ENCODE measurements around the gene GIPC2. TPM values are rescaled to one million over a fixed set of nuclear protein-coding genes. Genes with fewer than 3 reads are reported as not detected.

The GIPC2 gene
- total RNA-seq, 1 experiment from 2014 or later: 0.26 TPM

DNA sequence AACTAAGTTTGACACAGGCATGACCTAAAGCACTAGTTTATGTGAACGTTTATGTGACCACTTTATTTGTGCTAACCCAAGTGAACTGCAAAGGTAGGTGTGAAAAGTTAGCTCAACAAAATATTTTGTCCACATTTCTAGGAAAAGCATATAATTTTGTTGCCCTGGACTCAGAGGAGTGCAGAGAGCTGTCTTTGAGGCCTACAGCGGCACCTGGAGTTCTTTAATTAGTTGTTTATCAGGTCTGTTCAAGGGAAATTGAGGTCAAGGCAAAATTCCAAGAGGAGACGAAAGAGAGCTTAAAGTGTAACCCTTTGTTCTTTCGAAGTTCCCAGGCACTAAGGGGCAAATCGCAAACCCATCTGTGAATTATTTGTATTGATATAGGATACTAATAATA lies 1.3 kb downstream of the GIPC2 start:
- Histone ChIP-seq H3K27me3 (ENCODE audit: control insufficient read depth, insufficient read depth, low read length) (peaks cover 27% of the 10 kb centered on the region), H3K36me3 (ENCODE audit: control insufficient read depth, insufficient read depth, low read length) (no peaks in the 10 kb centered on the region), H3K9me3 (ENCODE audit: control insufficient read depth, insufficient read depth, low read depth, low read length) (no peaks in the 10 kb centered on the region), H3K4me3 (ENCODE audit: low read depth in 2 of 2, low read length in 2 of 2) (no peak overlapping the region), H3K27ac (ENCODE audit: low read length) (no peak overlapping the region), H3K4me1 (ENCODE audit: control insufficient read depth, insufficient read depth, low read length) (peaks cover 4% of the 10 kb centered on the region)
- no peak for DNase-seq (ENCODE audit: low read depth, low spot score)
- TF ChIP-seq POLR2AphosphoS5 (IDR thresholded peaks at IDR 0.05; ENCODE audit: low read depth, low read length): no peak
- TF ChIP-seq TCF7L2 (IDR thresholded peaks at IDR 0.05; ENCODE audit: low read depth, low read length): no peak
- TF ChIP-seq SIN3A (IDR thresholded peaks at IDR 0.05; ENCODE audit: borderline replicate concordance, insufficient read depth, low read depth, low read length): no peak
- TF ChIP-seq, protein P1, sequence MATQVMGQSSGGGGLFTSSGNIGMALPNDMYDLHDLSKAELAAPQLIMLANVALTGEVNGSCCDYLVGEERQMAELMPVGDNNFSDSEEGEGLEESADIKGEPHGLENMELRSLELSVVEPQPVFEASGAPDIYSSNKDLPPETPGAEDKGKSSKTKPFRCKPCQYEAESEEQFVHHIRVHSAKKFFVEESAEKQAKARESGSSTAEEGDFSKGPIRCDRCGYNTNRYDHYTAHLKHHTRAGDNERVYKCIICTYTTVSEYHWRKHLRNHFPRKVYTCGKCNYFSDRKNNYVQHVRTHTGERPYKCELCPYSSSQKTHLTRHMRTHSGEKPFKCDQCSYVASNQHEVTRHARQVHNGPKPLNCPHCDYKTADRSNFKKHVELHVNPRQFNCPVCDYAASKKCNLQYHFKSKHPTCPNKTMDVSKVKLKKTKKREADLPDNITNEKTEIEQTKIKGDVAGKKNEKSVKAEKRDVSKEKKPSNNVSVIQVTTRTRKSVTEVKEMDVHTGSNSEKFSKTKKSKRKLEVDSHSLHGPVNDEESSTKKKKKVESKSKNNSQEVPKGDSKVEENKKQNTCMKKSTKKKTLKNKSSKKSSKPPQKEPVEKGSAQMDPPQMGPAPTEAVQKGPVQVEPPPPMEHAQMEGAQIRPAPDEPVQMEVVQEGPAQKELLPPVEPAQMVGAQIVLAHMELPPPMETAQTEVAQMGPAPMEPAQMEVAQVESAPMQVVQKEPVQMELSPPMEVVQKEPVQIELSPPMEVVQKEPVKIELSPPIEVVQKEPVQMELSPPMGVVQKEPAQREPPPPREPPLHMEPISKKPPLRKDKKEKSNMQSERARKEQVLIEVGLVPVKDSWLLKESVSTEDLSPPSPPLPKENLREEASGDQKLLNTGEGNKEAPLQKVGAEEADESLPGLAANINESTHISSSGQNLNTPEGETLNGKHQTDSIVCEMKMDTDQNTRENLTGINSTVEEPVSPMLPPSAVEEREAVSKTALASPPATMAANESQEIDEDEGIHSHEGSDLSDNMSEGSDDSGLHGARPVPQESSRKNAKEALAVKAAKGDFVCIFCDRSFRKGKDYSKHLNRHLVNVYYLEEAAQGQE (IDR thresholded peaks at IDR 0.05; ENCODE audit: insufficient read depth in 1 of 2, low read depth in 2 of 2, low read length in 1 of 2): no peak
- TF ChIP-seq, protein P2, sequence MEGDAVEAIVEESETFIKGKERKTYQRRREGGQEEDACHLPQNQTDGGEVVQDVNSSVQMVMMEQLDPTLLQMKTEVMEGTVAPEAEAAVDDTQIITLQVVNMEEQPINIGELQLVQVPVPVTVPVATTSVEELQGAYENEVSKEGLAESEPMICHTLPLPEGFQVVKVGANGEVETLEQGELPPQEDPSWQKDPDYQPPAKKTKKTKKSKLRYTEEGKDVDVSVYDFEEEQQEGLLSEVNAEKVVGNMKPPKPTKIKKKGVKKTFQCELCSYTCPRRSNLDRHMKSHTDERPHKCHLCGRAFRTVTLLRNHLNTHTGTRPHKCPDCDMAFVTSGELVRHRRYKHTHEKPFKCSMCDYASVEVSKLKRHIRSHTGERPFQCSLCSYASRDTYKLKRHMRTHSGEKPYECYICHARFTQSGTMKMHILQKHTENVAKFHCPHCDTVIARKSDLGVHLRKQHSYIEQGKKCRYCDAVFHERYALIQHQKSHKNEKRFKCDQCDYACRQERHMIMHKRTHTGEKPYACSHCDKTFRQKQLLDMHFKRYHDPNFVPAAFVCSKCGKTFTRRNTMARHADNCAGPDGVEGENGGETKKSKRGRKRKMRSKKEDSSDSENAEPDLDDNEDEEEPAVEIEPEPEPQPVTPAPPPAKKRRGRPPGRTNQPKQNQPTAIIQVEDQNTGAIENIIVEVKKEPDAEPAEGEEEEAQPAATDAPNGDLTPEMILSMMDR (IDR thresholded peaks at IDR 0.05): no peak
- ChIA-PET CTCF (no interaction called here), POLR2A (no interaction called here)
- in situ Hi-C loops (cut with HindIII; ENCODE audit: low pct_unique_long_range_greater_than_20kb, low sequenced_read_pairs) (no loop called here), intact Hi-C loops (cut with micrococcal nuclease; ENCODE audit: unreplicated experiment) (no loop called here)
- BruUV-seq (replicated peaks): no TSS peak
- no peak for ATAC-seq

DNA sequence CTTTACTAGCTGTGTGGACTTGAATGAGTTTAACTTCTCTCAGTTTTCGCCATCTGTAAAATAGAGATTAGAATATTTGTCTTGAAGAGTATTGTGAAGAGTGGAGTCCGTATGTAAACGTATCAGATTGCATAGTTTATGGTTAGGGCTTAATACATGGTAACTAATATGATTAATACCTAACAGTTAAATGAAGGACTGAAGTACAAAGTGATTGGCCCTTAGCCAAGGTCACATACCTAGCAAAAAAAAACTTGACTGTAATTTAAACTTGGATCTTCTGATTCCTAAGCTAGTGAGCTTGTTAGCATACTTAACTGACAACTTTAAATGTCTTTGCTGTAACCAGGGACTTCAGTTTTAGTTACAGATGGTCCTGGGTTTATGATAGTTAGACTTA lies 1.9 kb downstream of the GIPC2 start:
- Histone ChIP-seq H3K4me3 (ENCODE audit: low read depth in 2 of 2, low read length in 2 of 2) (no peak overlapping the region), H3K9me3 (ENCODE audit: control insufficient read depth, insufficient read depth, low read depth, low read length) (no peaks in the 10 kb centered on the region), H3K27me3 (ENCODE audit: control insufficient read depth, insufficient read depth, low read length) (peaks cover 27% of the 10 kb centered on the region), H3K27ac (ENCODE audit: low read length) (no peak overlapping the region), H3K4me1 (ENCODE audit: control insufficient read depth, insufficient read depth, low read length) (peaks cover 4% of the 10 kb centered on the region), H3K36me3 (ENCODE audit: control insufficient read depth, insufficient read depth, low read length) (no peaks in the 10 kb centered on the region)
- CTCF ChIA-PET: no interaction called here
- TF ChIP-seq, protein P2 (IDR thresholded peaks at IDR 0.05): no peak
- no peak for TF ChIP-seq POLR2AphosphoS5 (IDR thresholded peaks at IDR 0.05; ENCODE audit: low read depth, low read length)
- TF ChIP-seq SIN3A (IDR thresholded peaks at IDR 0.05; ENCODE audit: borderline replicate concordance, insufficient read depth, low read depth, low read length): no peak
- TF ChIP-seq, protein P1 (IDR thresholded peaks at IDR 0.05; ENCODE audit: insufficient read depth in 1 of 2, low read depth in 2 of 2, low read length in 1 of 2): no peak
- TF ChIP-seq TCF7L2 (IDR thresholded peaks at IDR 0.05; ENCODE audit: low read depth, low read length): no peak
- in situ Hi-C loops (cut with HindIII; ENCODE audit: low pct_unique_long_range_greater_than_20kb, low sequenced_read_pairs): no loop called here
- ATAC-seq (no peak), DNase-seq (ENCODE audit: low read depth, low spot score) (no peak)
- POLR2A ChIA-PET: no interaction called here
- no TSS peak for BruUV-seq (replicated peaks)
- intact Hi-C loops (cut with micrococcal nuclease; ENCODE audit: unreplicated experiment): no loop called here

Data from Panc1 (cell line).